Middle frontal gyrus (tissue), 1 donor: ENCODE measurements around the gene SHISA4.
"Not testable (repeated sequence)": the region's sequence is repeated elsewhere in the genome, so short reads cannot be mapped to it uniquely, and the experiment has no call there.

Source experiments
- DNase-seq: peaks from one replicate; pipeline ENCODE4 v3.0.0-alpha.2; 2015; ENCODE audit warnings: low spot score; ENCODE audit errors: extremely low spot score

Gene SHISA4

DNA sequence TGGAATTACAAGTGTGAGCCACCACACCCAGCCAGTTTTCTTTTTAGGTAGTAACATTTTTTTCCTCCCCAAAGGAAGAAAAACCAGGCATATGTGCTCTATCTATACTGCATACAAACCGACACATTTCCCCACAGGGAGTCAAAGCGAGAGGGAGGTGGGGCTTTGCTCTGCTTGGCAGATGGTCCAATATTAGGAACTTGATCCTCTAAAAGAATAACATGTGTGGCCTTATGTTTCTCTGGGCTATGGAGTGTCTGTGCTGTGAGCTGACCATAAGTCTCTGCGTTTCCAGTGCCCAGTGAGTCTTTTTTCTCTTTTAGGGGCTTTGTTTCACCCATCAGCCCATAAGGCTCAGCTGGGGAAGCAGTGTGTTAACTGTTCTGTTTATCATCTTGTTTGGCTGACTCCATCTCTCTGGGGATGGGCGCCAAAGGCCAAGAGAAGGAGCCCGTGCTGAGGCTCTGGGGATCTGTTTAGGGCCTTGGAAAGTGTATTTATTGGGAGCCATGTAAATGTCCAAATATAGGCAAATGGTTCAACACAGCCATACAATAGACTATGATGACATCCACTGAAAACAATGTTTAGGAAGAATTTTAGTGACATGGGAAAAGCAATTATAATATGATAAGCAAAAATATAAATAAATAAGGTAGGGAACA lies 37.4 kb downstream of the SHISA4 start:
- no peak for DNase-seq

- DNase-seq, result no peak
Measured at GRCh38 chr1:201928266-201928665, 39.6 kb downstream of the SHISA4 start.

- DNase-seq, result no peak
Measured at GRCh38 chr1:201930137-201930536, 41.4 kb downstream of the SHISA4 start.

- DNase-seq, result no peak
Measured at GRCh38 chr1:201930803-201931202, 42.1 kb downstream of the SHISA4 start.

- no peak for DNase-seq
Measured at GRCh38 chr1:201933840-201934430, 45.2 kb downstream of the SHISA4 start.

GRCh38 chr1:201937624-201938213 lies 49.0 kb downstream of the SHISA4 start:
- no peak for DNase-seq

- DNase-seq, result no peak
Measured at GRCh38 chr1:201938440-201939035, 49.8 kb downstream of the SHISA4 start.

DNA sequence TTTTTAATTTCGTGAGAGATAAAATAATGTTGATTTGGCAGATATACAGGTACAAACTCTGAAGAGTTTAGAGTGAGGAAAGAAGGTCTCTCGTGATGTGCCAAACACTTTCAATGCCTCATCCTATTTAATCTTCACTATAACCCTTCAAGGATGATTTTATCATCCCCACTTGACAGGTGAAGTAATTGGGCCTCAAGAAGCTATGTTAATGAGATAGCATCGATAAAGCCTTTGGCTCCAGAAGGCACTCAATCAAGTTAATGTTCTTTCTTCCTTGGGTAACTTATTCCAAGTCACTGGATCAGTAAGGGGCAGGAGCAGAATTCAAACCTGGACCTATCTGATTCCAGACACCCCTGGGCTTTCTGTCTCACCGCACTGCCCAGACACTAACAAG lies 50.5 kb downstream of the SHISA4 start:
- no peak for DNase-seq

GRCh38 chr1:201939574-201939973 lies 50.9 kb downstream of the SHISA4 start:
- DNase-seq, result no peak

- not testable (repeated sequence) for DNase-seq
Measured at GRCh38 chr1:201940316-201940715, 51.6 kb downstream of the SHISA4 start.

GRCh38 chr1:201941420-201942128 lies 52.9 kb downstream of the SHISA4 start:
- DNase-seq, result no peak

DNA sequence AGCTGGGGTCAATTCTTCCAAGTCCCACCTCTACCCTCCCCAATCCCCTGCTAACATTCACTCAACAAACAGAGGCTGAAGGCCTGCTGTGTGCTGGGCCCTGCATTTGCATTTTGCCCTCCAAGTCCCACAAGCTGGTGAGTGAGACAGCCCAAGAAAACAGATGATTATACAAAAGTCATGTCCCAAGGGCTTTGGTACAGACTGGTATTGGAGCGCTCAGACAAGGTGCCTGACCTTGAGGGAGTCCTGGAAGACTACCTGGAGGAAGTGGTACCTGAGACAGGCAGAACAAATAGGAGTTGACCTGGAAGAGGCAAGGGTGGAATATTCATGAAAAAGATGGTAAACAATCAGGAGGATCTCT lies 53.4 kb downstream of the SHISA4 start:
- DNase-seq, result no peak
